NCI-H526 (cell line): ENCODE measurements around the gene YBEY.

Experiments
- DNase-seq, 2 experiments: peaks; one replicate each; lab custom pipeline; 2025; lab: John Stamatoyannopoulos, UW

Gene YBEY

GRCh38 chr21:46328151-46328550, 42.0 kb downstream of the YBEY start:
- no peak for DNase-seq

- DNase-seq: no peak
Measured at GRCh38 chr21:46329796-46330195, 43.7 kb downstream of the YBEY start.

DNA sequence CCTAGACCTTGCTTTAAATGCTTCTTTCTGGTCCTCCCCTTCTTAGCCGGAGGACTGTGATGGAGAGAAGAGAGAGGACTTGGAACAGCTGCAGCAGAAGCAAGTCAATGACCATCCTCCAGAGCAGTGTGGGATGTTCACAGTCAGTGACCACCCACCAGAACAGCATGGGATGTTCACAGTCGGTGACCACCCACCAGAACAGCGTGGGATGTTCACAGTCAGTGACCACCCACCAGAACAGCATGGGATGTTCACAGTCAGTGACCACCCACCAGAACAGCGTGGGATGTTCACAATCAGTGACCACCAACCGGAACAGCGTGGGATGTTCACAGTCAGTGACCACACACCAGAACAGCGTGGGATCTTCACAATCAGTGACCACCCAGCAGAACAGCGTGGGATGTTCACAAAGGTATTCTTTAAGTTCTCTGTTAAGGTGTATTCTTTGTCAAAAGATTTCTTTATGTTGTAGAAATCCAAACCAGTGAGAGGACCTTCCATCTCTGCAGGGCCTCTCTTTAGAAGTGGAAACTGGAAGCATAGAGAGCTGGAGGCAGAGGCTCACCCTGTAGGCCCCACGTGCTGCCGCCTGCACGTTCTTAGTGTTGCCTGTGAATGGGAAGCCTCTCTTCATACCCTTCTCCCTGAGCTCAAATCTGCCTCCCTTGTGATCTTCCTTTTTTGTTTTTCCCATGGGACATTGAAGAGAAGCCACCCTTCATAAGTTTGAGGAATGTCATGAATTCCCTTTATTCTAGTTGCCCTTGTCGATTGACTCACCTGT, 48.4 kb downstream of the YBEY start:
- no peak for DNase-seq

- no peak for DNase-seq
Measured at GRCh38 chr21:46336603-46337002, 50.5 kb downstream of the YBEY start.

DNA sequence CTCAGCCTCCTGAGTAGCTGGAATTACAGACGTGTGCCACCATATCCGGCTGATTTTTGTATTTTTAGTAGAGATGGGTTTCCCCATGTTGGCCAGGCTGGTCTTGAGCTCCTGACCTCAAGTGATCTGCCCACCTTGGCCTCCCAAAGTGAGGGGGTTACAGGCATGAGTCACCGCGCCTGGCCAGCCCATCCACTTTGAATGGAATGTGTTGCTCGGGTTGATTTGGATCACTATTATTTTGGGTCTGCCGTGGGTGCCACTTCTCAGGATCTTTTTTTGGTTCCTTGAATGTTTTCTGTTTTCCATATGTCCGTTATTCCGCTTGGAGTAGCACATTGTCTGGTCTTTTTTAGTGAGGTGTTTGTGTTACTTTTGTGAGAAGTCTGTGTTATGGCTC, 54.9 kb downstream of the YBEY start:
- DNase-seq: no peak

DNA sequence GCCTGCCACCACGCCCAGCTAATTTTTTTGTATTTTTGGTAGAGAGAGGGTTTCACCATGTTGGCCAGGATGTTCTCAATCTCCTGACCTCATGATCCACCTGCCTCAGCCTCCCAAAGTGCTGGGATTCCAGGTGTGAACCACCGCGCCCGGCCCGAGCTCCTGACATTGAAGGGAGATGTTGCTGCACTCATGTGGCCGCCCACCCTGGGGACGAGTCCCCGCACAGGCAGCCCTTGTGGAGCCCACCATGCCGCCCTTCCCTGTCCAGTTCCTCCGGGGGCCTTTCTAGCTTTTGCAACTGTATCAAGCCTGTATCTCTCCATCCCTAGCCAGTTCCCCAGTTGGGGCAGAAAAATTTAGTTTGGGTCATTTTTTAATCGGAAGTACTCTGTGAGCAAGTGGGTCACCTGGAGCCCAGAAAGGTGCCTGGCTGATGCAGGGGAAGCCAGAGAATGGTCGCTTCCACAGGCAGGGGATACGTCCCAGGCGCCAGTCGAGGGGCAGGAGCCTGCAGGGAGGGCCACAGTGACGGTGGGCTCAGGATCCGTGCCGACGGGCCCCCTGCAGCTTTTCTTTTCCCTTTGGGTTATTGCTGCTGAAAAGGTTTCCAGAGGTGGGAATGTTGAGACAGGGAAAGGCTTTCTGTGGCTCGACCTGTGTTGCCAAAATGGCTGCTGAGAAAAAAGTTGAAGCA, 58.2 kb downstream of the YBEY start:
- DNase-seq: no peak

- DNase-seq: no peak
Measured at GRCh38 chr21:46345861-46346260, 59.7 kb downstream of the YBEY start.

DNA sequence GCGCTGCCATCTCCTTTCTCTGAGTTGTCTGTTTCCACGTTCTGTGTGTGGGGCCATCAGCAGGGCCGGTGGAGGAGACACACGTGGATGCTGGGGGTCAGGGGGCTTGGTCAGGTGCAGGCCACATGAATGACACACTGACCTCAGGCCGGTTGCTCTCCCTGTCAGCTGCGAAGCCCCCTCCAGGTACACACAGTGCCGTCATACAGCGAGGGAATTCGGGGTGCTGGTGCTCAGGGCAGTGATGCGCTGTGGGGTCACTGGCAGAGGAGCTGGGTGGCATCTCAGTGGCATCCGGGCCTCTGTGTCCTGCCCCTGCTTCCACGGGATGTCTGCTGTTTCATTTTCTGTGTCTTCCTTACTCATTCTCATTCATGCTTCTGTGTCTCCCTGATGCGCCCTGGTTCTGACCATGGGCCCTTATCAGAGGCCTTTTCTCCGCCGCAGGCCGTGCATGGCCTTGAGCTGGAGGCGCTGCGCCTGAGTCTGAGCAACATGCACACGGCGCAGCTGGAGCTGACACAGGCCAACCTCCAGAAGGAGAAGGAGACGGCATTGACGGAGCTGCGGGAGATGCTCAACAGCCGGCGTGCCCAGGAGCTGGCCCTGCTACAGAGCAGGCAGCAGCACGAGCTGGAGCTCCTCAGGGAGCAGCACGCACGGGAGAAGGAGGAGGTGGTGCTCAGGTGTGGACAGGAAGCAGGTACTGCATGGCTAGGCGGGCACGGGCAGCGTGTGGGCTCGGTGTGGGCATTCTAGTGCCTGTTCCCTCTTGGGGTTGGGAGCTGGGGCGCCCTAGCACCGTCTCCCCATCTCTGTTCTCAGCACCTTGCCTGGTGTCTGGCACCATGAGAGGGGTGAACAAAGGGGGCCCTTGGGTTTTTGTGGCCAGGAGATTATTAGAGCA, 60.4 kb downstream of the YBEY start:
- DNase-seq: no peak

- DNase-seq: no peak
Measured at GRCh38 chr21:46347203-46347550, 61.0 kb downstream of the YBEY start.
